Activated T-cell treated with anti-CD3 and anti-CD28 coated beads for 24 hours (primary cell): ENCODE measurements around the gene STK33.
"Not testable (repeated sequence)": the region's sequence is repeated elsewhere in the genome, so short reads cannot be mapped to it uniquely, and the experiment has no call there.

ENCODE experiments used
- DNase-seq: peaks from one replicate; pipeline ENCODE4 v3.0.0-alpha.2; 2020; ENCODE audit warnings: low read depth

The STK33 gene

DNA sequence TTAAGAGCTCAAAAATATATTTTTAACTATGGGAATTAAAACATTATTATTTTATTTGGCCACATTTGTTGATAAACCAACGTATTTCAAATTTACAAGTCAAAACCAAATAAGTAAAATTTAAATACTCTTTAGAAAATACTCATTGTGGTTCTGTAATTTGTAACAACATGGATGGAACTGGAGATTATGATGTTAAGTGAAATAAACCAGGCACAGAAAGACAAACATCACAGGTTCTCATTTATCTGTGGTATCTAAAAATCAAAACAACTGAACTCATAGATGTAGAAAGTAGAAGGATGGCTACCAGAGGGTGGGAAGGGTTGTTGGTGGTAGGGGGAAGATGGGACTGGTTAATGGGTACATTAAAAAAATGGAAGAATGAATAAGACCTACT lies 50.8 kb downstream of the STK33 start:
- no peak for DNase-seq

DNA sequence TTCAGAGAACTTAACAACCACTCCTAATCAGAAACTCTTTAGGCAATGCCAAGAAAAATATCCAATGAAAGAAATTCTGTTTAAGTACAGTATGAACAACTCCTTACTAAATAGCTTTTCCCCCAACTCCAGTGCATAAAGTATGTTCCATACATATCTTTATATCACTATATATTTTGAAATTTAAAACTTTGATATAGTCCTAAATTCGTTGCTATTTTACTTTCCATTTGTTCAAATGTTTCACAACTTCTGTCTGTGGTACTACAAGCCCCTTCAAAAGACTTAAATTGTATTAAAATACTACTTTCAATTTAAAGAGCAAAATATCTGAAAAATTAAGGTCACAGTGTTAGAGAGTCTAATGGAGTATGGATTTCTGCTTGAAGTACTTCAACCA lies 52.6 kb downstream of the STK33 start:
- no peak for DNase-seq

DNA sequence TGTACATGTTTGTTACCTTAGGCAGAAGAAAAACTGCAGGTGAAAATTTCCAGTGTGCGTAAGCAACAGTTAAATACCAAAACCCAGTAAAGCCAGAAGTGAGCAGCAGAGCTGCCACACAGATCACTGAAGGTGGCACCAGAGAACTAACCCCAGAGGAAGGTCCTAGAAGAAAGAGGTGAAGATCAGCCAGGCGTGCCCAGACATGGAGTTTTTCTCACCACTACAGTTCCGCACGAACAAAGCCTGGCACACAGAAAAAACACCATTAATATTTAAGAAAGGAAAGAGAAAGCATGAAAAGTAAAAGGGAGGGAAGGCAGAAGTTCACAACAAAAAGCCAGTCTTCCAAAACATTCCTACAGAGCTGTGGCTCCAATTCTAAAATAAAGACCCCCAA lies 60.7 kb downstream of the STK33 start:
- DNase-seq, result no peak

DNA sequence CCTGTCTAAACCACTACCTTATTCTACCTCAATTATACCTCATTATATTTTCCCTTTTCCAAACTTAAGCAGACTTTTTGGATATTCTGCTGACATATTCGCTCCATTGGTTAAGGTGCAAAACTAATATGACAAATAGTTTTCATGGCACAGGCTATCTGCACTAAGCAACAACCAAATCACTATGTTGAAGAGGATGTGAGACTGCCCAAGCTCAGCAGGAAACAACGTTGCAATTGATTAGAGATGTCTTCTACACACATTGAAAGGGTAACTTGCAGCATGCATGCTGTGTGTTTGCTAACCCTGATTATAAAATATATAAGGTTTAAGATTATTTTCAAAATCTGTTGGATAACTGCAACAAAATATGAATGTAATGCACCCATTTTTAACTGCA lies 61.6 kb downstream of the STK33 start:
- DNase-seq, result no peak

DNA sequence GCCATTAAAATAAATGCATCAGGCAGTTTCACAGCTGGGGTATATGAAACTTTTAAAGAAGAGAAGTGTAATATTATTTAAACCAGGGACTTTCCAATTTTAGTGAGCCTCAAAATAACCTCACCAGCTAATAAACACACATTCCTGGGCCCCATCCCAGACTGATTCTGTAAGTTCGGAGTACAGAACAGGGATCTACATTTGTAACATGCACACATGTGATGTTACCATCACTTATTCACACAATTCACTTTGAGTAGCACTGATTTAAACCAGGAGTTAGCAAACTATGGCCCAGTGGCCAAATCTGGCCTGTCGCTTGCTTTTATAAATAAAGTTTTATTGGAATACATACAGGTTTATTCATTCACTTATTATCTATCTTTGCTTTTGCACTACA lies 62.0 kb downstream of the STK33 start:
- DNase-seq, result no peak

DNA sequence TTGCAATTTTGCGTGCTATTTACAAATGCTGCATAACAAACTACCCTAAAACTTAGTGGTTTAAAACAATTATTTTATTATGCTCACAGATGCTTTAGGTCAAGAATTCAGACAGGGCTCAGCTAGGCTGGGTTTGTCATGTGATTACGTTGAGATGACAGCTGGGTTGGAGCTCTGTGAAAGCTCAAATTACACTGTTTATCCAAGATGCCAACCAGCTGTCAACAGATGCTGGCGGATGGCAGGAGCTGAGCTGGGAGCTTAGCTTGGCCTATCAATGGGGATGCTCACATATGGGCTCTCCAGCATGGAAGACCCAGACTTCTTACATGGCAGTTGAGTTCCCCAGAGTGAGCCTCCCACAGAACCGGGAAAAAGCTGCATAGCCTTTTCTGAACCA lies 62.7 kb downstream of the STK33 start:
- no peak for DNase-seq

DNA sequence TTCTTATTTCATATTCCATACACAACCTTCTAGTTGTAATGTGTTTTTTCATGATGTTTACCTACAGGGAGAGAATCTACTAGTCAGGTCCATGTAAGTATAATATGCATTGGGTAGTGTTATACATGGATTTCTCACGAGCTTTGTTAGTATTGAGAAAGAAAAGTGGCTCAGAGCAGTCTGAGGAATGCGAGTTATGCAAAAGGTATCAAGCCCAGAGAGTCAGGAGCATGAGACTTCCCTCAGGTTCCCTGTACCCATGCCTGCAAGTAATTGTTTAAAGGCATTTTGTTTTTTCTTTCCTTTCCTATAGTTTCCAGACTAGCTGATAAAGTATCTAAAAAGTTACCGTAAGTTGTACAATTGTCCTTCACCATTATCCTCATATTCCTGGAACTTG lies 66.1 kb downstream of the STK33 start:
- DNase-seq, result no peak

DNA sequence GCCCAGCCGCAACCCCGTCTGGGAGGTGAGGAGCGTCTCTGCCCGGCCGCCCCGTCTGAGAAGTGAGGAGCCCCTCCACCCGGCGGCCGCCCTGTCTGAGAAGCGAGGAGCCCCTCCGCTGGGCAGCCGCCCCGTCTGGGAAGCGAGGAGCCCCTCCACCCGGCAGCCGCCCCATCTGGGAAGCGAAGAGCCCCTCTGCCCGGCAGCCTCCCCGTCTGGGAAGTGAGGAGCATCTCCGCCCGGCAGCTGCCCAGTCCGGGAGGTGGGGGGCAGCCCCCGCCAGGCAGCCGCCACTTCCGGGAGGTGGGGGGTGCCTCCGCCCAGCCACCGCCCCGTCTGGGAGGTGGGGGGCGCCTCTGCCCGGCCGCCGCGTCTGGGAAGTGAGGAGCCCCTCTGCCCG lies 70.6 kb downstream of the STK33 start:
- DNase-seq, result no peak

DNA sequence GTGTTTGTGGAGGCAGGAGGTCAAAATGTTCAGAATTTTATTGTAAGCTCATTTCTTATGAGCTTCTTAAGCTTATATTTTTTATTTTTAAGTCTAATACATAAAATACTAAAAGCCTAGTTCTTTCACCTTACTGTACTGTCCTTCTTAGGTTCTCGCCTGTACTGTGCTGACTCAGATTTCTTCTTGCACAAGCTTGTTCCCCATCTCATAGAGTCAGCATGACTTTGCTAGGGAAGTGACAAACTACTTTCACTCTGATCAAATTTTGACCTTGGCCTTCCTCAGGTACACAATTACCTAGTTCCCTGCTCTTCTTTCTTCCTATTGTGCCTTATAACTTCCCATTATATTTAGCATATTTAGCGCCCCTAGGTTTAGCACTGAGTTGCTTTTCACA lies 81.5 kb downstream of the STK33 start:
- no peak for DNase-seq

DNA sequence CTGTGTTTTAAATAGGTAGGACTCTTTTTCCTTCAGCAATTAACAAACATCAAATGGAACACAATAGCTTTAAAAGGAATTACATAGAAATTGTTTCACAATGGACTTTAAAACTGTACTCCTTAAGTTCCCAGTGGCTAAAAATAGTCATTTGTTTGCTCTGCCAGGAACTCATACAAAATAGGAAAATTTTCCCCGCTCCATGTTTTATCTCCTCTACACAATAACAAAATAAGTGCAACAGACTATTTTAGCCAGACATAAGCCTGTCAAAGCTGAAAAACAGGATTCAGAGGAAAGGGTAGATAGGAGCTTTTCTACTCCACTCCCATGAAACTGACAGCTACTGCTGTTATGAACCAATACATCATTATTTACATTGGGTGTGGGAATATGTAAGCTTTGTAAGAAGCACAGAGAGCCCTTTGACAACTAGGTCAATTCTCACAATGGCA lies 90.1 kb downstream of the STK33 start:
- DNase-seq, result no peak

DNA sequence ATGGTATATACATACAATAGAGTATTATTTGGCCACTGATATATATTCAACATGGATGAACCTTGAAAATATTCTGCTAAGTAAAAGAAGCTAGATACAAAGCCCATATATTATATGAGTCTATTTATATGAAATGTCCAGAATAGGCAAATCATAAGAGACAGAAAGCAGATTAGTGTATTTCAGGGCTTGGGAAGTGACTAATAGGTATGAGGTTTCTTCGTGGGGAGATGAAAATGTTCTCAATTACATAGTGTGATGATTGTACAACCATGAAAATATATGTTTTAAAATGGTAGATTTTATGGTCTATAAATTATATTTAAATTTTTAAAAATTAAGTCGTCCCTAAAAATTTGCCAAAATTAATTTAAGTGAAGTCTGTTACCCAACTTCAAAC lies 92.2 kb downstream of the STK33 start:
- no peak for DNase-seq

DNA sequence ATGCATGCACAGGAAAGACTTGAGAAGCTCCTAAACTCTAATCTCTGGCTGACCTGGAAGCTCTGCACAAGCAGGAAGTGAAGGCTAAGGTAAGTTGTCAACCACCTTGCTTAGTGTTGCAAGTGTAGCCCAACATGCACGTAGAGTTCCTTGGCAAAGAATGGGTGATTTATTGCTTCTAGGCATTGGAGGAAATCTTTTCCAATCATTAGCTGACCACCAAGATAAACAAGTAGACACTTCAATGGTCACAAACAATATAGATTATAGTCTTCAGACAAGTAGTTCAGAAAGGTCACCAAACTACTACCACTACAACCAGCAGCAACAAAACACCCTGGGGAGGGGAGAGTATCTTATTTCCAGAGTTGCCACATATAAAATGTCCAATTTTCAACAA lies 105.6 kb downstream of the STK33 start:
- DNase-seq, result no peak

DNA sequence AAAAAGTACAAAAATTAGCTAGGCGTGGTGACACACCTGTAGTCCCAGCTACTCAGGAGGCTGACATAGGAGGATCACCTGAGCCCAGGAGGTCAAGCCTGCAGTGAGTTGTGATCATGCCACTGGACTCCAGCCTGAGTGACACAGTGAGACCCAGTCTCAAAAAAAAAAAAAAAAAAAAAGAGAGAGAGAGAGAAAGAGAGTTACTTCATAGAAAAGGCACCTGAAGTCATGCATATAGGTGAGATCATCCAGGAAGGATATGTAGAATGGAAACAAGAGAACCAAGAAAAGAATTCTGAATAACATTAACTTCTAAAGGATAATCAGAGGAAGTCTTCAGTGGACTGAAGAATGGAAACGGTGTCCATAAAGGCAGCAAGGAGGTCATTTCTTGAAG lies 106.8 kb downstream of the STK33 start:
- no peak for DNase-seq

DNA sequence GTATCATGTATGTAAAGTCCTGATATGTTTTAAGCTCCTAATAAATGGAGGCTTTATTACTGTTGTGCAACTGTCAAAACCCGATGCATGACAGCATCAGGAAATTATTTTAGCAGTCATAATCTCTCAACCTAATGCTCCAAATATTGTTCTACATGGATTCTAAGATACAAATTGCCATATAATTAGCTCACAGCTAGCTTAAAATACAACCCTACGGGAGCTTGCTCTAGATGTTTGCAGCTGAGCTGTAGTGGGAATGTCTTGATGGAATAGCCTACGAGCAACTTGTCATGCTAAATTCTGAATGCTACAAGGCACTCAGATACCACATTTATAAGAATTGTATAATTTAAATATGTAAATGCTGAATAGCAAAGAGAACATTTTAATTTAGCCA lies 109.8 kb downstream of the STK33 start:
- DNase-seq, result no peak

DNA sequence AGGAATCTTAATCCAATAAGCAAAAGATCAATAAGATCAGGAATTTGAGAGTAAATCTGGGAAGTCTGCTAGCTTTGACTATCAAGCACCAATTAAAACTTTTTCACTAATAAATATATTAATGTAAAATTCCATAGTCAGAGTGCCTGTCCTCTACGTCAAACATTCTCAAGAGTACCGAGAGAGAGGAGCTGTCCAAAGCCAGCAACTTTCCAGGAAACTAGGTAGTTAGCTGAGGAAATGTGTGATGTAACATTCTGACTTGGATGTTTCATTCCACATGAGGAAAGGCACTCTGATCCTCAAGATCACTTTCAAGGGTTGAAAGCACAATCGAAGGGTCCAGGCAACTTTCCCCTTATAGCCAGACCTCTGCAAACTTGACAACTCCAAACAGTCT lies 113.2 kb downstream of the STK33 start:
- DNase-seq, result no peak

DNA sequence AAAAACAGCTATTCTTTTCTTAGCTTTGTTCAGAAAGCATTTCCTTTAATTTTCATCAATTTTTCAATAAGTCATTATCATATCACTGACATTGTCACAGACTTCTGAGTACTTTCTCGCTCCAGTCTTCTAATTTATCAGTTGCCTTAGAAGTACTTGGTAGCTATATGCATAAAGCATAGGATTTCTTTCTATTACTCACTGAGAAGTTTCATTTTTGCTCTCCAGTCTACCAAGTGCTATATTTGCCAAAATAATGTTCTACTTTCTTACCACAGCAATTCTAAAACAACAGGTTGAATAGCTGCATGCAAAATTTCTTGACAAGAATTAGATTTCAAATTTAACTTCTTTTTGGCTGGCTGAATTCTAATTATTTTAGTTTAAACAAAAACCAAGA lies 116.3 kb downstream of the STK33 start:
- no peak for DNase-seq

DNA sequence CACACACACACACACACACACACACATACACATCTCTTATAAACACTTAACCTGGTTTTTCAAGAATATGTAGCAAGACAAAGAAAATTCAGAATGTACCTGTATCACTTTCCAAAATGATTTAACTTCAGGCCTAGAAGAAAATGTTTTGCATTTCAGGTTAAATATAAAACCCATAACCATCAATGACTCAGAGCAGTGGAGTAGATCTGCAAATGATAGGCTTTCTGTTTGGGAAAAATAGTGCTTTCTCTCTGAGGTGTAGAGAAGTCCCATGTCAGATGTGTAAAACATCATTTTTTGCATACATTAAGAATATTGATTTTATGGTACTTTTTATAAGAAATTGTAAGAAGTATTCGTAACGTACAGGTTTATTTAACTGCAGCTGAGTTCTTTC lies 116.9 kb downstream of the STK33 start:
- DNase-seq, result no peak

DNA sequence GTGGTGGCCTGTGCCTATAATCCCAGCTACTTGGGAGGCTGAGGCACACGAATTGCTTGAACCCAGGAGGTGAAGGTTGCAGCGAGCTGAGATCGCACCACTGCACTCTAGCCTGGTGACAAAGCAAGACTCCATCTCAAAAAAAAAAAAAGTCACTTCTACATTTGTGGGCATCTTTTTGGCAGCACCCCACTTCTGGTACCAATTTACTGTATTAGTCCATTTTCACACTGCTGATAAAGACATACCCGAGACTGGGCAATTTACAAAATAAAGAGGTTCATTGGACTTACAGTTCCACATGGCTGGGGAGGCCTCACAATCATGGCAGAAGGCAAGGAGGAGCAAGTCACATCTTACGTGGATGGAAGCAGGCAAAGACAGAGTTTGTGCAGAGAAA lies 126.2 kb downstream of the STK33 start:
- not testable (repeated sequence) for DNase-seq

DNA sequence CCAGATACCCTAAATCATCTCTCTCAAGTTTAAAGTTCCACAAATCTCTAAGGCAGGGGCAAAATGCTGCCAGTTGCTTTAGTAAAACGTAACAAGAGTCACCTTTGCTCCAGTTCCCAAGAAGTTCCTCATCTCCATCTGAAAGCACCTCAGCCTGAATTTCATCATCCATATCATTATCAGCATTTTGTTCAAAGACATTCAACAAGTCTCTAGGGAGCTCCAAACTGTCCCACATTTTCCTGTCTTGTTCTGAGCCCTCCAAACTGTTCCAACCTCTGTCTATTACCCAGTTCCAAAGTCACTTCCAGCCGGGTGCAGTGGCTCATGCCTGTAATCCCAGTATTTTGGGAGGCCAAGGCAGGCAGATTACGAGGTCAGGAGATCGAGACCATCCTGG lies 126.7 kb downstream of the STK33 start:
- DNase-seq, result not testable (repeated sequence)

DNA sequence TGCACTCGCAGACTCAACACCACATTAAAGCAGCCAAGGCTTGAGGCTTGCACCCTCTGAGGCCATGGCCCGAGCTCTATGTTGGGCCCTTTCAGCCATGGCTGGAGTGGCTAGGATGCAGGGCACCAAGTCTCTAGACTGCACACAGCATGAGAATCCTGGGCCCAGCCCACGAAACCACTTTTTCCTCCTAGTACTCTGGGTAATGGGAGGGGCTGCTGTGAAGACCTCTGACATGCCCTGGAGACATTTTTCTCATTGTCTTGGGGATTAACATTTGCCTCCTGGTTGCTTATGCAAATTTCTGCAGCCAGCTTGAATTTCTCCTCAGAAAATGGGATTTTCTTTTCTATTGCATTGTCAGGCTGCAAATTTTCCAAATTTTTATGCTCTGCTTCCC lies 127.1 kb downstream of the STK33 start:
- not testable (repeated sequence) for DNase-seq

DNA sequence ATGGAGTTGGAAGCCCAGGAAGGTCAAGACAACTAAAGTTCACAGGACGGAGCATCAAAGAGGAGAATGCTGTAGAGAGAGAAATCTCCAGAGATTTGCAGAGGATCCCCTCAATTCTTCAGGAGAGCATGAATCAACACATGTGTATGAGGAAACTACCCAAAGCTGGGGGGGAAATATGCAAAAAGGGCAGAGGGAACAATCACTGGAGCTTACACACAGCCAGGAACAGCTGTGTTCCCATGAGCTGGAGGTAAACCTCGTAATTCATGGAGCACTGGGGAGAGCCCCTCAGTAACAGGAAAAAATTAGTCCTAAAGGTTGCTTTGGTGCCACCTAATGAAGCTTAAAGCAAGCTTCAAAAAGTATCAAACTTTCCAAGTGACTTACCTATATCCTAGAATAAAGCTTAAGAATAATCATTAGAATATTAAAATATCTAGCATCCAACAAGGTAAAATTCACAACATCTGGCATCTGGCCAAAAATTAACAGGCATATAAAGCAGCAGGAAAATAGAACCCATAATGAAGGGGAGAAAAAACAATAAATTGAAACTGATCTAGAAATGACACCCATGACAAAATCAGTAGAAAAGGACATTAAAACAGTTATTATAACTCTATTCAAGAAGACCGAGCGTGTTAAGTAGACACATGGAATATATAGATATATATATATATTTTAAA lies 134.2 kb downstream of the STK33 start:
- DNase-seq, result no peak

DNA sequence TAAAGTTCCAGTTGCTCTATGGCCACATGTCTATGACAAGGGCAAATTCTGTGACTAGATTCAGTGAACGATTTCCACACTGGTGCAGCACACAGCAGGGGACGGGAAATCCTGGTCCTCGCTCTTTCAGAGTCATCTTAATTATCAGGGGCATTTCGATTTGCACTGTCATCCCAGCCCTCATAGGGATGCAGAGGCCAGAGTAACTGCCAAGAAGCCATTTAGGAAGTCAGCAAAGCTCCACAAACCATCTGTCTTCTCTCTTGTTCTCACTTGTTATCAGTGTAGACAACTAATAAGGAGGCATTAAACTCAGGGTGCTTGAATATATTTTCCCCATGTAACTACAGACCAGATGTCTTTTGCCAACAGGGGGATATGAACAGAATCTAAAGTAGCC lies 151.7 kb downstream of the STK33 start:
- DNase-seq, result no peak

DNA sequence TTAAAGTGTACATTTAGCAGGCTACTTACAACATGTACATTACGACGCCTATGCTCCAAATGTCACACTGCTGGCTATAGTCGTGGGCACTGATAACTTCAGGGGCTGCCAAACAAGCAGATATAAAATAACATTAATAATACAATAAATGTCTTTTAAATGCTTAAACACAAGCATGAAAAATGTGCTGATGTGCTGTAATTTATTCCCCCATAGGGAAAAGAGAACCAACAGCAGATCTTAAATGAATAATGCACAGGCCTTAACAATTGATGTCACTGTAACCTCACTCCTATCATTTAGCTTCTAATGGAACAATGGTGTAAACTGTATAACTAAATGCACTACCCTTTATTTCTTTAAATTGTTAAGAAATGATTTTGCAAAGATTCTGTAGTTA lies 153.4 kb downstream of the STK33 start:
- DNase-seq, result no peak

DNA sequence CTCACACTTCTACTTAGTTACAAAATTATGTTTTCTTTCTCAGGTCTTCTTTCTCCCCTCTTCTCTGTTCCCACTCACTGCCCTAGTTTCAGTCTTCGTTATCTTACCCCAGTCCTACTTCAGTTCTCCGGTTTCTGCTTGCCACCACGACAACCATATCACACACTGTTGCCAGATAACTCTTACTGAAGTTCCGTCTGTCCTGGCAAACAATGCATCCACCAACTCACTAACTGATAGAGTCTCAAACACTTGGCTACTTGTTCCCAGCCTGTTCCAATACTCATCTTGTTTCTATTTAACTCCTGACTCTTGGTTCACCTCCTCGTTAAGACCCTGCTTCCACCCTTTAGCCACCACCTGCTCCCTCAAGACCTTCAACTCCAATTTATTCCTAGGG lies 164.5 kb downstream of the STK33 start:
- no peak for DNase-seq

DNA sequence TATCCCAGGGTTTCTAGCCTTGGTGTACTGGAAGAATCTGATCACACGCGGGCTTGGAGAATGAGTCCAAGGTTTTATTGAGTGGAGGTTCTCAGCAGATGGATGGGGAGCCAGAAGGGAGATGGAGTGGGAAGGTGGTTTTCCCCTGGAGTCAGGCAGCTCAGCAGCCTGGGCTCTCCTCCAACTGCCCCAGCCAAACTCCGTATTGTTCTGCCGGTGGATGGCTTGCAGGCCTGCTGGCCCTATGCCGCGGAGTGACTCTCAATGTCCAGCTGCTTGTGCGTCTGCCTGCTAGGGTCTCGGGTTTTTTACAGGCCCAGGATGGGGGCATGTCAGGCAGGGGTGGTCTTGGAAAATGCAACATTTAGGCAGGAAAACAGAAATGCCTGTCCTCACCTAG lies 168.0 kb downstream of the STK33 start:
- DNase-seq, result no peak
